GM18499 (cell line): Measurements from ENCODE around the gene PLET1.

Experiments used
- ATAC-seq: cut with Tn5 transposase; IDR thresholded peaks from one replicate; pipeline ENCODE4 v1.9.1; 2021; ENCODE audit warnings: moderate number of reproducible peaks; ENCODE audit not compliant: insufficient read depth, unreplicated experiment

Gene PLET1

GRCh38 chr11:112248201-112248600 lies 12.5 kb downstream of the PLET1 start:
- no peak for ATAC-seq

- no peak for ATAC-seq
Measured at GRCh38 chr11:112247201-112247600, 13.5 kb downstream of the PLET1 start.

GRCh38 chr11:112241486-112241885 lies 19.2 kb downstream of the PLET1 start:
- no peak for ATAC-seq

GRCh38 chr11:112238041-112238440 lies 22.6 kb downstream of the PLET1 start:
- no peak for ATAC-seq

GRCh38 chr11:112237451-112237850 lies 23.2 kb downstream of the PLET1 start:
- ATAC-seq: no peak

GRCh38 chr11:112235750-112236390 lies 24.8 kb downstream of the PLET1 start:
- no peak for ATAC-seq

- ATAC-seq: no peak
Measured at GRCh38 chr11:112231952-112232351, 28.7 kb downstream of the PLET1 start.

- ATAC-seq: no peak
Measured at GRCh38 chr11:112229746-112230433, 30.8 kb downstream of the PLET1 start.

GRCh38 chr11:112229159-112229558 lies 31.5 kb downstream of the PLET1 start:
- ATAC-seq: no peak

GRCh38 chr11:112228706-112229105 lies 32.0 kb downstream of the PLET1 start:
- ATAC-seq: no peak

- ATAC-seq: no peak
Measured at GRCh38 chr11:112227471-112227870, 33.2 kb downstream of the PLET1 start.

- ATAC-seq: no peak
Measured at GRCh38 chr11:112226831-112227401, 33.7 kb downstream of the PLET1 start.

GRCh38 chr11:112226062-112226830 lies 34.4 kb downstream of the PLET1 start, which contains the start of gene PTS:
PTS (plus strand) TSS chr11:112226428; CDS start chr11:112226444, 16 bp downstream.
- peak; percentile 86 for ATAC-seq

- ATAC-seq: no peak
Measured at GRCh38 chr11:112225753-112226061, 35.0 kb downstream of the PLET1 start.

- no peak for ATAC-seq
Measured at GRCh38 chr11:112223754-112224532, 36.7 kb downstream of the PLET1 start.

- ATAC-seq: no peak
Measured at GRCh38 chr11:112223121-112223520, 37.5 kb downstream of the PLET1 start.

GRCh38 chr11:112222303-112222702 lies 38.4 kb downstream of the PLET1 start:
- ATAC-seq: no peak

GRCh38 chr11:112221274-112221835 lies 39.3 kb downstream of the PLET1 start:
- no peak for ATAC-seq

GRCh38 chr11:112219476-112220232 lies 41.0 kb downstream of the PLET1 start:
- peak; percentile 86 for ATAC-seq
